NCI-H187 treated with DMSO at 0.1 percent for 48 hours (cell line): Measurements from ENCODE around the gene CRYBG1.
"Not testable (repeated sequence)": the region's sequence is repeated elsewhere in the genome, so short reads cannot be mapped to it uniquely, and the experiment has no call there.

Experiments used
- DNase-seq: peaks from one replicate; lab custom pipeline; 2025; lab: John Stamatoyannopoulos, UW

CRYBG1 gene

GRCh38 chr6:106377061-106377540 is 16.6 kb downstream of the CRYBG1 start:
- no peak for DNase-seq

- DNase-seq: no peak
Measured at GRCh38 chr6:106379951-106380350, 19.4 kb downstream of the CRYBG1 start.

- no peak for DNase-seq
Measured at GRCh38 chr6:106380407-106380806, 19.9 kb downstream of the CRYBG1 start.

- DNase-seq: no peak
Measured at GRCh38 chr6:106381223-106381622, 20.7 kb downstream of the CRYBG1 start.

- DNase-seq: no peak
Measured at GRCh38 chr6:106381881-106382280, 21.4 kb downstream of the CRYBG1 start.

GRCh38 chr6:106383573-106383972 is 23.1 kb downstream of the CRYBG1 start:
- no peak for DNase-seq

GRCh38 chr6:106385530-106385929 is 25.0 kb downstream of the CRYBG1 start:
- no peak for DNase-seq

- DNase-seq: no peak
Measured at GRCh38 chr6:106387875-106388274, 27.4 kb downstream of the CRYBG1 start.

GRCh38 chr6:106390088-106390487 is 29.6 kb downstream of the CRYBG1 start:
- no peak for DNase-seq

- DNase-seq: no peak
Measured at GRCh38 chr6:106396426-106397220, 36.1 kb downstream of the CRYBG1 start.

GRCh38 chr6:106397431-106397830 is 36.9 kb downstream of the CRYBG1 start:
- DNase-seq: no peak

- DNase-seq: no peak
Measured at GRCh38 chr6:106398621-106399020, 38.1 kb downstream of the CRYBG1 start.

- not testable (repeated sequence) for DNase-seq
Measured at GRCh38 chr6:106405044-106405443, 44.5 kb downstream of the CRYBG1 start.

GRCh38 chr6:106411056-106411455 is 50.5 kb downstream of the CRYBG1 start:
- DNase-seq: no peak

- no peak for DNase-seq
Measured at GRCh38 chr6:106411643-106412200, 51.2 kb downstream of the CRYBG1 start.

- no peak for DNase-seq
Measured at GRCh38 chr6:106413016-106413415, 52.5 kb downstream of the CRYBG1 start.

- DNase-seq: no peak
Measured at GRCh38 chr6:106413722-106414121, 53.2 kb downstream of the CRYBG1 start.

GRCh38 chr6:106415921-106416320 is 55.4 kb downstream of the CRYBG1 start:
- DNase-seq: no peak

- no peak for DNase-seq
Measured at GRCh38 chr6:106417572-106418147, 57.1 kb downstream of the CRYBG1 start.

- DNase-seq: no peak
Measured at GRCh38 chr6:106419900-106420613, 59.5 kb downstream of the CRYBG1 start.

- no peak for DNase-seq
Measured at GRCh38 chr6:106421496-106421895, 61.0 kb downstream of the CRYBG1 start.

GRCh38 chr6:106422534-106422933 is 62.0 kb downstream of the CRYBG1 start:
- DNase-seq: no peak

GRCh38 chr6:106425382-106425781 is 64.9 kb downstream of the CRYBG1 start:
- no peak for DNase-seq
